NCI-H2107 treated with DMSO at 0.1 percent for 48 hours (cell line): Measurements from ENCODE around the gene ELP5.

Experiments used
- DNase-seq: peaks from one replicate; lab custom pipeline; 2025; ENCODE audit not compliant: unreplicated experiment; lab: John Stamatoyannopoulos, UW

ELP5 gene

DNA sequence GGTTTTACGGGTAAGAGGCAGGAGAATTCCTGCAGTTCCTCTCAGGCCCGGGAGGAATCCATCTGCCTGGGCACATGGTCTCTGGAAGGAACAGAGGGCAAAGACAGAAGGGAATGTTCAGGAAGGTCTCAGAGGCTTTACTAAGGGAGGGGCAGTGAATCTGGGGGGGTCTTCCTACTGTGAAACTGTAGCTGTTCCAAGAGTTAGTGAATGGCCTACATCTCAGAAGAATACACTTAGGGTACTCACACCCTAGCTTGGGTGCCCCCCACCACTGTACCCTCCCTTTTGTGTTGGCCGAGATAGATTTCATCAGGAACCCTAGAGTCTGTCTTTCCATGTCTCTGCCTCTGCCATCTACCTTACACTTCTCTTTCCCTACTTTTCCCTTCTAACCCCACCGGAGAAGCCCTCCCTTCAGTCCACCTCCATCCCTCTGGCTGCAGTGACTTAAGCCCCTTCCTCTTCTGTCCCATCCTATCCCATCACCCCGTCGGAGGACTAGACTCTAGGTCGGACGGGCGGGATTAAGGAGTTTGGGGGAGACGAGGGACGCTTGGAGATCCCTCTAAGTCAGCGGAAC is 32.7 kb upstream of the ELP5 start:
- DNase-seq: no peak

DNA sequence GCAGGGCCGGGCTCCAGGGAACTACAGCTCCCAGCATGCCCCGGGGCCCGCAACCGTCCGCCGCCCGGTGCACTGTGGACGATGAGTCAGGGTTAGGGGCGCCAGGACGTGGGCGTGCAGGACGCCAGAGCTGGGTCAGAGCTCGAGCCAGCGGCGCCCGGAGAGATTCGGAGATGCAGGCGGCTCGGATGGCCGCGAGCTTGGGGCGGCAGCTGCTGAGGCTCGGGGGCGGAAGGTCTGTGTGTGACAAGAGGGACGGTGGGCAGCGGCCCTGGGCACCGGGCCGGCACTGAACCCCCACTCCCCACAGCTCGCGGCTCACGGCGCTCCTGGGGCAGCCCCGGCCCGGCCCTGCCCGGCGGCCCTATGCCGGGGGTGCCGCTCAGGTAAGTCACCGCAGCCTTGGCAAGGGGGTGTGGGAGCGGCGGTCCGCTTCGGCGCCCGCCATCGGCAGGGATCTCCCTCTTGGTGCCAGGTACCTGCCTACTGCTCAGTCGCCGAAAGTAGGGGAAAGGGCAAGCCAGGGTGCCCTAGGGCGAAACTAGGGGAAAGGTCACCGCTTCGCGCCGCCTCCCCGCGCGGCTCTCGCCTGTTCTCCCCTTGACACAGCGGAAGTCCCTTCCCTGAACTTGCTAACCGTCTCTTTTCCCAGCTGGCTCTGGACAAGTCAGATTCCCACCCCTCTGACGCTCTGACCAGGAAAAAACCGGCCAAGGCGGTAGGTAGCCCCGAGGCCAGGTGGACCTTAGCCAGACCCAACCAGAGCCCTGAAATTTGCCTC is 32.0 kb upstream of the ELP5 start, which contains the start of the genes ACADVL and DLG4:
Gene ACADVL, plus strand, starts transcription at position 127 of the 781 bp plus-strand sequence. Its CDS starts 47 bp downstream, at position 174.
Gene DLG4, minus strand, starts transcription at position 25 of the 781 bp plus-strand sequence.
- no peak for DNase-seq

DNA sequence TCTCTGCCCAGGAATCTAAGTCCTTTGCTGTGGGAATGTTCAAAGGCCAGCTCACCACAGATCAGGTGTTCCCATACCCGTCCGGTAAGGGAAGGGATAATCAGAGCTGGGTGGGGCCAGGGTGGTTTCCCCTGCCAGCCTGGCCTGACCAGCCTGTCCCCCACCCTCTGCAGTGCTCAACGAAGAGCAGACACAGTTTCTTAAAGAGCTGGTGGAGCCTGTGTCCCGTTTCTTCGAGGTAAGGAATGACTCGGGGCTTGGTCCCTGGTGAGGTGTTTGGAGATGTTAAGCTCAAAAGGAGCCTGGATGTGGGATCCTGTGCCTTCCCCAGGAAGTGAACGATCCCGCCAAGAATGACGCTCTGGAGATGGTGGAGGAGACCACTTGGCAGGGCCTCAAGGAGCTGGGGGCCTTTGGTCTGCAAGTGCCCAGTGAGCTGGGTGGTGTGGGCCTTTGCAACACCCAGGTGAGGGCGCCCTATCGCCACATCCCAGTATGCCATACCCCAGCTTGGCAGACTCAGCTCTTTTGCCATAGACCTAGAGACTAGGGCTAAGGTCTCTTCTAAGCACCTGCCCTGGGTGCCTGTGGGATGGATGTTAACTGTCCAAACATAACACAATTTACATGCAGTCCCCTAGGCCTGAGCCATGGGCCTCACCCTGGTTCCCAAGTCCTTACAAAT is 31.3 kb upstream of the ELP5 start:
- no peak for DNase-seq

DNA sequence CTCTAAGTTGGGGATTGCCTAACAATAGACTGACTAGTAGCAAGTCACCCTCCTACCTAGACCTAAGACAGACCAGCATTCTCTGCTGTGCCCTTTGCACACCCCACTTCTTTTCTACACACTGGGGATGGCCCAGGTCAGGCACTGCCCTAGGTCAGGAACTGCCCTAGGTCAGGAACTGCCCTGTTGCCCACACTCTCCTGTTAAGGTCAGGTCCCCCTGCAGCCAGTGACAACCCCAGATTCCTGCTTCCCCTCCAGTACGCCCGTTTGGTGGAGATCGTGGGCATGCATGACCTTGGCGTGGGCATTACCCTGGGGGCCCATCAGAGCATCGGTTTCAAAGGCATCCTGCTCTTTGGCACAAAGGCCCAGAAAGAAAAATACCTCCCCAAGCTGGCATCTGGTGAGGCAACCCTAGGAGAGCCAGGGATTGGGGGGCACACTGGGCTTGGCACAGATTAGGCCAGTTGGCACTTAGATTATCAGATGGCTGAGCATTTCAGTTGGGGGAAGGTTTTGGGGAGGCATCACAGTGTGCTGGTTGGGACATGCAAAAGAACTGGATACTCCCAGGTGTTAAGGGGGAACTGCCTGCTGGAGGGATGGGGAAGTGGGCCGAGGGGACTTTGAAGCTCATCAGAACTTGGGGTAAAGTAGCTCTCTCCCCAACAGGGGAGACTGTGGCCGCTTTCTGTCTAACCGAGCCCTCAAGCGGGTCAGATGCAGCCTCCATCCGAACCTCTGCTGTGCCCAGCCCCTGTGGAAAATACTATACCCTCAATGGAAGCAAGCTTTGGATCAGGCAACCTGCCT is 30.5 kb upstream of the ELP5 start:
- no peak for DNase-seq

DNA sequence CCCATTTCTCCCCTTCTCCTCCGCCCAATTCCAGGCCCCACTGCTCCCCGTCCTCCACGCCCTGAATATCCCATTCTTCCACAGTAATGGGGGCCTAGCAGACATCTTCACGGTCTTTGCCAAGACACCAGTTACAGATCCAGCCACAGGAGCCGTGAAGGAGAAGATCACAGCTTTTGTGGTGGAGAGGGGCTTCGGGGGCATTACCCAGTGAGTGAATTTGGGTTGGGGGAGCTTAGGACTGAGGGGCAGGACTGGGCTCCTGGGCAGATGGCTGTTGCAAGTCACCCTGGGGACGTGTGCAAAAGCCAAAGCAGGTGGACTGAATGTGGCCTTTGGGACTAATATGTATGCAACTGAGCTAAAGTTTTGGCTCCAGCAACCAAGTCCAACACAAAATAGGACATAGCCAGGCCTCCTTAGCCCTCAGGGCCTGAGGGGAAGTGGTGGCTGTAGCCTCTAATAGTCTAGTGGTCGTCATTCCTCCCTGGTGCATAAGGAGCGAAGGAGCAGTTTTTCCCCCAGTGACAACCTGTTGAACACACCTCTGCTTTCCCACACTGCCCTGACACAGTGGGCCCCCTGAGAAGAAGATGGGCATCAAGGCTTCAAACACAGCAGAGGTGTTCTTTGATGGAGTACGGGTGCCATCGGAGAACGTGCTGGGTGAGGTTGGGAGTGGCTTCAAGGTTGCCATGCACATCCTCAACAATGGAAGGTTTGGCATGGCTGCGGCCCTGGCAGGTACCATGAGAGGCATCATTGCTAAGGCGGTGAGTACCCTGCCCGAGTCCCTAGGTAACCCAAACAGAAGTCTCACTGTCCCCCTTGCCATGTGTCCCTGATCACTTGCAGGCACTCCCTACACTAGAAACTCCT is 29.7 kb upstream of the ELP5 start:
- DNase-seq: no peak

DNA sequence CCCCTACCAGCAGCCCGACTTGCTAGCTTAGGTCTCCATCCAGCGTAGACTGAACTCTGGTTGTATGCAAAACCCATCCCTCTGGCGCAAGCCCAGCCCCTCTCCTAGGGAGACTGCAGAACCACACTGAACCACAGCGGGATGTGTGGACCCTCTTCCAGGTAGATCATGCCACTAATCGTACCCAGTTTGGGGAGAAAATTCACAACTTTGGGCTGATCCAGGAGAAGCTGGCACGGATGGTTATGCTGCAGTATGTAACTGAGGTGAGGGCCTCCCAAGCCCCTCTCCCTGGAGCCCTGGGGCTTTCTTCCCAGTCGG is 29.1 kb upstream of the ELP5 start:
- DNase-seq: no peak

DNA sequence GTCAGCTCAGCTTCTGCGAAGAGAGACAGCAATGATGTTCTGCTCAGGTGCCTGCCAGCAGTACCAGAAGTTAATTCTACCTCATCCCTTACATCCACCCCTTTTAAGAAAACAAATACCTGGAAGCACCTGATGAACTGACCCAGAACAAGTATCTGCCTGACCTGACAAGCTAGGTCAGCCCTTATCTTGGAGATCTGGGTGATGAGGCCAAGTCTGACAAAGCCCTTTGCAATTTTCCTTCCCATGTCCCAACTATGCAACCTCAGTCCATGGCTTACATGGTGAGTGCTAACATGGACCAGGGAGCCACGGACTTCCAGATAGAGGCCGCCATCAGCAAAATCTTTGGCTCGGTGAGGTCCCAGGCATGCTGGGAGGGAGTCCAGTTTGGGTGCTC is 28.6 kb upstream of the ELP5 start:
- no peak for DNase-seq

DNA sequence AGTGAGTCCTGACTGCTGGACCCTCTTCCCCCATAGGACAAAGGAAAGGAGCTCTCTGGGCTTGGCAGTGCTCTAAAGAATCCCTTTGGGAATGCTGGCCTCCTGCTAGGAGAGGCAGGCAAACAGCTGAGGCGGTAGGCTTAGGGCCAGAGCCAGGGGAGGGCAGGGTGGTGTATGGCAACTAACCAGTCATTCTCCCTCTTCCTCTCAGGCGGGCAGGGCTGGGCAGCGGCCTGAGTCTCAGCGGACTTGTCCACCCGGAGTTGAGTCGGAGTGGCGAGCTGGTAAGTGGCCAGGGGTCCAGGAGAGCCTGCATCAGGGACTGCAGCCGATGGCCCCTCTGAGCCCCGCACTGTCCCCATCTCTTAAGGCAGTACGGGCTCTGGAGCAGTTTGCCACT is 27.9 kb upstream of the ELP5 start:
- DNase-seq: no peak

DNA sequence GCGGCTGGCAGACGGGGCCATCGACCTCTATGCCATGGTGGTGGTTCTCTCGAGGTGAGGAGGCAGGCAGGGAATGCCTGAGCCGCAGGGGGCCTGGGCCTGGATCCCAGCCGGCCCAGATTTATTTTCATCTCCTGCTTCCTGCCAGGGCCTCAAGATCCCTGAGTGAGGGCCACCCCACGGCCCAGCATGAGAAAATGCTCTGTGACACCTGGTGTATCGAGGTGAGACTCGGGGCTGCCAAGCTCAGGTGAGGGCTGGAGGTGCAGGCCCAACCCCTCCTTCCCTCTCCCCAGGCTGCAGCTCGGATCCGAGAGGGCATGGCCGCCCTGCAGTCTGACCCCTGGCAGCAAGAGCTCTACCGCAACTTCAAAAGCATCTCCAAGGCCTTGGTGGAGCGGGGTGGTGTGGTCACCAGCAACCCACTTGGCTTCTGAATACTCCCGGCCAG is 27.3 kb upstream of the ELP5 start:
- DNase-seq: no peak

DNA sequence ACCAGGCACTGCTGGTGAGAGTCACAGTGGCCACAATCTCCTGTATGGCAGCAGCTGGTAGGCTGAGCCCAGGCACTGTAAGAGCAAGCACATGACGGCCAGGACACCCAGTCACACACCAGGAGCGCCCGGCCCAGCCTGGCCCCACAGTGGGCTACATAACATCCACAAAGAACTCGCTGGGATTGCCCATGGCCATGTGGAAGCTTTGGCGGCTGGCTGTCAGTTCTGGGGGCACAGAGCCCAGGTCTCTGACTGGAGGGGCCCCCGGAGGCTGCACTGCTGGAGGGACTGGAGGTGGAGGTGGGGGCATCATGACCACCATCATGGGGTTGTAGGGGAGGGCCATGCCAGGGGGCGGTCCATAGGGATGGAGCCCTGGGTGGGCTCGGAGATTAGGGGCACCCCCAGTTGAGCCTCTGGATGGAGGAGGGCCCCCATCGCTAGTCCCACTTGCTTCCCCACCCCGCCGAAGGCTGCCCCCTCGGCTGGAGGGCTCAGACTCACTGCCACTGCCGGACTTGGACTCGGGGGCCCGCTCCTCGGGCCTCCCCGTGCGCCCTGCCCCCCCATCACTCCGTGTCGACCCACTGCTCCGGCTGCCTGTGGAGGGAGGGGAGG is 26.2 kb upstream of the ELP5 start:
- DNase-seq: no peak

DNA sequence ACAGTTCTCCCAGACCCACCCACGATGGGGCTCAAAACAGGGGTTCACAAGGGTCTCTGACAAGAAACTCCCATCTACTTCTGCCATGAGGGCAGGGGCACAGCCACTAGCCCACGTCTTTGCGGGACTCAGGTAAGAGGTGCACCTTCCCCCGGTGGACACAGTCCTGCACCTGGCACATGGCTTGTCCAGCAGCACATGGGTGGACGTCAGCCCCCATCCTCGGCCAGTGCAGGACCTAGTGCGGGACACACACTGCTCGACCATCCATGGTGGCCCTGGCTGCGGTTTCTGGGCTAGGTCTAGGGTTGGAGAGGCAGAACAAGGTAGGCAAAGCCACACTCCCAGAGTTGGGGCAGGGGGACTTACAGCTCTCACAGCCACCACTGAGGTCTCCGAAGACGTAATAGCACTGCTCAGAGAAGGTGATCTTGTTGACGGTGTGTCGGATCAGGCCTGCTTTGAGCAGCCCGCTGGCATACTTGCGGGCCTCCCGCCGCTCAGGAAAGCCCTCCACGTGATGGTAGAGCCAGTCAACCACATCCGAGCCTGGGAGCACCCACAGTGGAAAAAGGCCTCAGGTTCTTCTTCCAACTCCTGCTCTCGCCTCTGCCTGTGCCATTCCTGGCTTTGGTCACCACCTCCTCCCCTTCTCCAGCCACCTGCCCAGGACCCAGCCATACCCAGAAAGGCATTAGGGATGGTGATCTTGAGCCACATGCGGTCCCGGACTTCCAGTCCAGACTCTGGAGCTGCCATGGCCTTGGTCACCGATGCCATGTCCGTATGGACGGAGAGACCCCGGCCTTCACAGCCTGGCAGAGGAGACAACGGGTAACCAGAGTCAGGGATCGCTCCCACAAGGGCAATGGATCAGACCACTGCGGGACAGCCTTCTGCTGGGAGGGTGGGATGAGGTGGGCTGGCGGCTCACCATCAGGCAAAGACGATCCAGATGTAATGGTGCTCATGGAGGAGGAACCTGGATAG is 25.0 kb upstream of the ELP5 start:
- no peak for DNase-seq

DNA sequence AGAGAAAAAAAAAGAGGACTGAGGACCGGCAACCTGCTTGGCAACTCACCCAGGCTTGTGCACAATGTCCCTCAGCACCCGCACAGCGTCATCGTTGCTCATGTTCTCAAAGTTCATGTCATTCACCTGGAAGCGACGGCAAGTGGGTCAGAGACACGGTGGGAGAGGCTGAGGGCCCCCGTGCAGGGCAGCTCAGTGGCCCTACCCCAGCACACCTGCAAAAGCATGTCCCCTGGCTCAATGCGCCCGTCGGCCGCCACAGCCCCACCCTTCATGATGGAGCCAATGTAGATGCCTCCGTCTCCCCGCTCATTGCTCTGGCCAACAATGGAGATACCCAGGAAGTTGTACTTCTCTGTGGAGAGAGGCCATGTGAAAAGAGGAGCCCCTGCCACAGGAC is 23.1 kb upstream of the ELP5 start:
- no peak for DNase-seq

DNA sequence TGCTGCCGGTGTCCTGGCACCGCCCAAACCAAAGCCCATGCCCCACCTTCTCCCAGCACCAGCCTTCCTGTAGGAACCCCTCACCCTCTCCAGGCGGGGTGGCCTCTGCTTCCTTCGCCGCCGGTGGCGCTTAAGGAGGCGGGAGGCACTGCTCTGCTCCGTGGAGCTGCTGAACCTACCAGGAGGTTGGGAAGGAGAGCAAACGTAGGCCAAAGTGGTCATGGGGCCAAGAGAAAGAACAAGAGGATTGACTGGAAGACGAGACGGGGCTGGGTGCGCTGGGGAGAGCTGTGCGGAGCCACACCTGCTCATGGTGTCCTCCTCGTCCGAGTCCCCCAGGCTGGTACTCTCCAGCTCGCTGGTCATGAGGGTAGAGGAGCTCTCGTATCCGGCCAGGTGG is 22.5 kb upstream of the ELP5 start:
- DNase-seq: no peak

DNA sequence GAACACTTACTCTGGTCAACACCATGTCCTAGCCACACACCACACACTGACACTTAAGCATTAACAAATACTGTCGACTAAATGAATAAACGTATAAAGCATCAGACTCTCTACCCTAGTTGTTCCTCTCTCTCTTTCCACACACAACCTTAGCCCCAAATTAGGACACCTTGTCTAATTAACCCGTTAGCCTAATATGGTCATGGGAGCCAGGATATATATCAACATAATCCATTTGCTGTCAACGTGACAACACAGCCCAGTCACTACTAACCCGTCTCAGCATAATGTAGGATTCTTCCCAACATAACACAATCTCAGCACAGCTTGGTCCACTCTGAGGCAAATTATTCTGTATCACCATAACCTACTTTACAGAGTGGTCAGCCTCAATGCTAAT is 19.9 kb upstream of the ELP5 start:
- DNase-seq: no peak

DNA sequence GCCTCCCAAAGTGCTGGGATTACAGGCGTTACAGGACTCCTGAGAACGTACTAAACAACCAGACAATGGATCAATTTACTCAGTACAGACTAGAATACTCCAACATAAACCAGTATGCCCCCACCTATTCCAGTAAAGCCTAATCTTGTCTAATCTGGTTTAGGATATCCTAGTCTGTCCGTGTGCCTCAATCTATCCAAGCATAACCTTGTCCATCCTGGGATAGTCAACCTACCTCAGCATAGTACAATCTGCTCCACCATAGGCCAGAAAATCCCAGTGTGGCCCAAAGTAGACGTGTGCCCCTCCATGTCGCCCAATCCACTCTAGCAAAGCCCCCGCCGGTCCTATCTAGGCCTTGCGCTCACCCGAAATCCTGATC is 18.3 kb upstream of the ELP5 start:
- DNase-seq: no peak

DNA sequence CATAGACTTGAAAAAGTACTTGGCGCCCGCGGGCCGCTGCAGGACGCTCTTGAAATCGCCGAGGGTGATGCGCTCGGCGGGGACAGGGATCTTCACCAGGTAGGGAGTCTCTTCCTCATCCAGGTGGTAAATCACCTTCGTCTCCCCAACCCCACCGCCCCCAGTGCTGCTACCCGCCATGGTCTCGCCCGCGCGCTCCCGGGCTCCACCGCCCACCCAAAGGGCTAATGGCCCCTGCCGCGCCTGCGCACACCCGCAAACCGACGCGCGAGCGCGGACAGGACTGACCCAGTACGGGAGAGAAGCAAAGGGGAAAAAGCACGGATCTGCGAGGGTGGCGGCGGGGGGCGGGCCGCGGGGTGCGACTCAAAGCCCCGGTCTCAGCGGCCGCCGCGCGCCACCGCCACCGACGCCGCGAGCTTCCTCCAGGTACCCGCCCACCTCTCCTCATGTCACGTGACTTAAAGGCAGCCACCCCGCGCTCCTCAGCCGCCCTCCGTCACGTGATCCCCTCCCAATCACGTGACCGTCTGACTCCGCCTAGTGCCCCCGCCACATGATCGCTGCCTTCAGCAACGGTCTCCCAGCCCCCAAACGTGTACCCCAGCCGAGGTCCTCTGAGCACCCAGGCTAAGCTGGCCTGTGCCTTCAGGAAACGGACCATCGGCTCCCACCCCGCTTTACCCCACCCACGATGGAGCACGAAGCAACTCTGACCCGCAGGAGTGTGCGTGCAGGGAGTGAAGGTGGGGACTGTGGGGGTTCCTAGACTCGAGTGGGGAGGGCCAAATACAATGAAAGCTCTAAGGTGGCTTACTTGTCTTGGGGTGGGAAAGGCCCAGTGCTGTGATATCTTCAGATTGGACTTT is 17.7 kb upstream of the ELP5 start, which contains the start of gene DVL2:
Gene DVL2, minus strand, starts transcription at position 435 of the 869 bp plus-strand sequence. Its CDS starts 255 bp downstream, at position 180.
- peak; percentile 70 for DNase-seq
